ENCODE results near the gene TRA2B. TPM values are rescaled to one million over a fixed set of nuclear protein-coding genes. Genes with fewer than 3 reads are reported as not detected.
"Not testable (repeated sequence)": the region's sequence is repeated elsewhere in the genome, so short reads cannot be mapped to it uniquely, and the experiment has no call there.

TRA2B gene
- total RNA-seq, 1 donor from 2014 or later = 191 TPM

DNA sequence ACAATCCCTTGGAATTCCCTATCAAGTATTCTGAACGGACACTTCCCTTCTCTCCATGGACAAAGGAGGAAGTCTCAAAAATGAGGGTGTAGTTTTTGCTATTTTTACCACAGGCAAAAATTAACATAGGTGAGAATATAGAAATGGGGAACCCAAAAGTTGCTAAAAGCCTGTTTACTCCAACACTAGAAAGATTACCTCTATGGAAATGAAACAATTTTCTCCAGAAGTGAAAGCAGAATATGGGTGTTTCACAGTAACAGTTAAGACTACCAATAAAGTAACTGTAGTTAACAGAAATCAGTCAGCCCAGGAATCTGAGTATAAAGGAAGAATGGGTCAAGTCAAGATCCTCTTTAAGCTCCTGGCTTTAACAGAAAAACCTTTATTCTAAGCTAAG is 9.3 kb downstream of the TRA2B start:
- DNase-seq (ENCODE audit: low read depth in 2 of 2) = no peak

GRCh38 chr3:185927501-185928200 is 10.2 kb downstream of the TRA2B start:
- DNase-seq (ENCODE audit: low read depth in 2 of 2) = no peak

DNA sequence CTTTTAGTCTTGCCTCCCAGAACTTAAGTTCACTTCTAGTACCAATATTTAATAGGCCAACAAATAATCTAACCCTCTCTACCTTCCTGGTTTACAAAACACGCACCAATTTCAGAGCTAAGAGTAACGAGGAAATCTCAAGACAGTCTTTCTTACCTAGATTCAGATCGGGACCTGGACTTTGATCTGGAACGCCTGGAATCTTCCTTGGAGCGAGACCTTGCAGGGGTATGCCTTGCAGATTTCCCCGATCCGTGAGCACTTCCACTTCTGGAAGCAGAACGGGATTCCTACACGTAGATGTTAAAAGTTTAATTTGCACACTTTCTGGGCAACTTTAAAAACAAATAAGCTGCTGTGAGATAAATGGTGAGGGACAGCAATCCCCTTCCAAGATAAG is 11.4 kb downstream of the TRA2B start:
- no peak for DNase-seq (ENCODE audit: low read depth in 2 of 2)

- DNase-seq (ENCODE audit: low read depth in 2 of 2) = no peak
These were observed 12.5 kb downstream of the TRA2B start for GRCh38 chr3:185925353-185925752.

- no peak for DNase-seq (ENCODE audit: low read depth in 2 of 2)
These were observed 13.4 kb downstream of the TRA2B start for GRCh38 chr3:185924375-185924774.

DNA sequence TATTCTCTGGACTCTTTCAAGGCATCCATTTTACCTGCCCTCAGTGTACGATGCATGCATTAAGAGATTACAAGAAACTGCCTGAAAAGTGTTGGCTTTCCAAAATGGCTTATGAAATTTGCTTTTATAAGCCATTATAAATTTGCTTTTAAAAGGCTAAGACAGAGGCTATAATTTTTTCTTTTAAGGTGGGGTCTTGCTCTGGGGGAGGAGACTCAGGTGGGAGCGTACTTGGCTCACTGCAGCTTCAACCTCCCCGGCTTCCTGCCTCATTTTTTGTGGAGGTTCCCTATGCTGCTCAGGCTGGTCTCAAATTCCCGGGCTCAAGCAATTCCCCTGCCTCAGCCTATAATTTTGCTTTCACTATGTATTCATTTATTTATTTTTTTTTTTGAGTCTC is 17.6 kb downstream of the TRA2B start:
- no peak for DNase-seq (ENCODE audit: low read depth in 2 of 2)

DNA sequence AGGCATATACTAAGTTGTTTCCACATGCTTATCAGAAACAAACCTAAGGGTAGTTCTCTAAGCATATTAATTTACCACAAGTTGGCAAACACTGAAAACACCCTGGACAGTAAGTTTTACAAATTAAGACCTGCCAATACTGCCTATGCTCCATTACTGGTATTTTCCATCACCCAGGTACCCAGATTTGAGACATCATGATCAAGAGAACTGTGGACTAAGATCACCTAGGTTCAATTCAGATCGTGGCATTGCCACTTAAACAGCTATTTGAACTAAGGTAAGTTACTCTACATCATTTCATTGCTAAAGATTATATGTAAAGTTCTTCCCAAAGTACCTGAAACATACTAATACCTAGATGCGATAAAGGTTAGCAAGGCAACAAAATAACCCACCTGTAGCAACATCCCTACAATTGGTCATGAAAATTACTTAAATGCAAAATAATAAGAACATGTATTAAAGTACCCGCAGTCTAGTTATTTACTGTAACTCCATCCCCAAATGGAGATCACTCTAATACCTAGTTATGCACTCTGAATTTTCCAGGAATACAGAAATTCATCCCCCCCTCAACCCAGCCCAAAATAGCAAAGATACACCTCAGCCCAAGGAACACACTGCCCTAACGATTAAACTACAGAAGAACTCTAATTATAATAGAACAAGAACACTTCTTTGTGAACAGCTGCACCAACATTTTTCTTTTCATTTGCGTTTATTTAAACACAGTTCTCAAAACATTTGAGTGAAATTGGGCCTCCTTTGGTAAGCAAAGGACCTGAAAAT is 21.6 kb downstream of the TRA2B start:
- no peak for DNase-seq (ENCODE audit: low read depth in 2 of 2)

GRCh38 chr3:185915642-185916041 is 22.2 kb downstream of the TRA2B start:
- no peak for DNase-seq (ENCODE audit: low read depth in 2 of 2)

- no peak for DNase-seq (ENCODE audit: low read depth in 2 of 2)
These were observed 22.7 kb downstream of the TRA2B start for GRCh38 chr3:185914911-185915629.

DNA sequence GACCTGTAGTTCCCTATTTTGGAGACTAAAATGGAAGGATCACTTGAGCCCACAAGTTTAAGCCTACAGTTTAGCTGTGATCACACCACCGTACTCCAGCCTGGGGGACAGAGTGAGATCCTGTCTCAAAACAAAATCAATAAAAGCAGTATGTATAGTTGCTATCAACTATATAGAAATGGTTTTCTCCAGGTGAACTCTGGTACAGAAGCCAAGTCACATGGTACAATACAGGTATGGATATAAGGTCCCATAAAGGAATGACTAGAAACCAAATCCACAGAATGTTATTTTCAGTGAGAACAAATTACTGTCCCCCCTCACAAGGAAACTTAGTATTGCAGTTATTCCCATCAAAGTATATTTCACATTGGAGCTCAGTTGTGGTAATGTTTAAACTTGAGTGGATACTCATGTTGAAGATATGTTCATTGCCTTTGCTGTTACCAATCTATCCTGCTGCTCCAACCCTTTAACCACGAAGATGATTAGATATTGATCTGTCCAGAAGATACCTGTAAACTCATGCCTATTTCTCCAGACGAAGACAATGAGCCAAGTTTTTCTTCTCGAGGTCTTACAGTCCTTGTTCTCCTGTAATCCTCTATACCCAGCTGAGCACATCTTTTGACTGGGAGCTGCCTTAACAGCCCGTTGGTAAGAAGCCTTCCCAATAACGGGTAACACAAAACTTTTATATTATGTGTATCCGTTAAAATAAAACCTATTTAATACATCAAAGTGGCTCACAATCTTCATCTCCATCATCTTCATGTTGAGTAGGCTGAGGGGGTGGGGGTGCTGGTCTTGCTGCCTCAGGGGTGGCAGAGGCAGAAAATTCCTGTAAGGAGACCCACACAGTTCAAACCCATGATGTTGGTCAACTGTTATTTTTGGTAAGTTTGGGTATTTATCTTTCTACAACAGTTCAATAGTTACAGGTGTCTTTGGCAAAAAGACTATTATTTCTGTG is 24.6 kb downstream of the TRA2B start:
- DNase-seq (ENCODE audit: low read depth in 2 of 2) = no peak

GRCh38 chr3:185912512-185912911 is 25.3 kb downstream of the TRA2B start:
- DNase-seq (ENCODE audit: low read depth in 2 of 2) = no peak

DNA sequence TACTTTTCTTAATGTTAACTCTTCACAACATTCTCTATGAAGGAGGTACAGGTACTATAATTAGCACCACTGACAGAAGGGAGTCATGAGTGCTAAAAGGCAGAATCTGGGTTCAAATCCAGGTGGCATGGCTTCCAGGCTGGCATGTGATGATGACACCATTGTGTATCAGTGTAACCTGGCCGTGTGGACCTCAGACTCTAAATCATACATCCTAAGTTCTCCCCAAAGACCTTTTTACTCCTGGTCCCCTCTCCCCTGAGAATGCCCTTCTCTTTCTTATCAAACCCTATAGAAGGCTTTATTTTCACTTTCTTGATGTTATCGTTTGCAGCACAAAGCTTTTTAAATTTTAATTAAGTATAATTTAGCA is 26.8 kb downstream of the TRA2B start:
- DNase-seq (ENCODE audit: low read depth in 2 of 2) = not testable (repeated sequence)

GRCh38 chr3:185910322-185911075 is 27.3 kb downstream of the TRA2B start:
- not testable (repeated sequence) for DNase-seq (ENCODE audit: low read depth in 2 of 2)

DNA sequence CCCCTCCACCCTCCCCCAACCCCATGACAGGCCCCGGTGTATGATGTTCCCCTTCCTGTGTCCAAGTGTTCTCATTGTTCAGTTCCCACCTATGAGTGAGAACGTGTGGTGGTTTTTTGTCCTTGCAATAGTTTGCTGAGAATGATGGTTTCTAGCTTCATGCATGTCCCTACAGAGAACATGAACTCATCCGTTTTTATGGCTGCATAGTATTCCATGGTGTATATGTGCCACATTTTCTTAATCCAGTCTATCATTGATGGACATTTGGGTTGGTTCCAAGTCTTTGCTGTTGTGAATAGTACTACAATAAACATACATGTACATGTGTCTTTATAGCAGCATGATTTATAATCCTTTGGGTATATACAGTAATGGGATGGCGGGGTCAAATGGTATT is 27.9 kb downstream of the TRA2B start:
- DNase-seq (ENCODE audit: low read depth in 2 of 2) = not testable (repeated sequence)

DNA sequence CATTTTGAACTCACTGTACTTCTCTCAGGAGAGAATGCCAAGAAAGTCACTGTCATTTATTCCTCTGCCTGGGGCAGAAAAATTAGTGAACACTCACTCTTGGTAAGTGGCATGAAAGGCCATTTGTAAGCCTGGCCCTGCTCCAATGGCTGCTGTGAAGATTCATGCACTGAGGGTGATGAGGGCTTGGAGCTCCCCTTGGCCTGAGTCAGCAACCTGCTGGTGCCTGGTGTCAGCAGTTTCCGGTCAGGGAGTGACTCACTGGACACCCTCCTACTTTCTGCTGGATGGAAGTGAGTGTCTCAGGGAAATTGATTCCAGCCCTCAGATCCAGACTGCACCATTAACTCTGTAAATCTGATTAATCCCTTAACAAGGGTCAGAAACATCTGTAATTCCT is 37.6 kb downstream of the TRA2B start:
- peak; percentile 14 to 91 for DNase-seq (ENCODE audit: low read depth in 2 of 2)

GRCh38 chr3:185896636-185897035 is 41.2 kb downstream of the TRA2B start:
- no peak for DNase-seq (ENCODE audit: low read depth in 2 of 2)

- DNase-seq (ENCODE audit: low read depth in 2 of 2) = no peak
These were observed 50.7 kb downstream of the TRA2B start for GRCh38 chr3:185887066-185887465.

- no peak for DNase-seq (ENCODE audit: low read depth in 2 of 2)
These were observed 53.2 kb downstream of the TRA2B start for GRCh38 chr3:185884641-185885040.

DNA sequence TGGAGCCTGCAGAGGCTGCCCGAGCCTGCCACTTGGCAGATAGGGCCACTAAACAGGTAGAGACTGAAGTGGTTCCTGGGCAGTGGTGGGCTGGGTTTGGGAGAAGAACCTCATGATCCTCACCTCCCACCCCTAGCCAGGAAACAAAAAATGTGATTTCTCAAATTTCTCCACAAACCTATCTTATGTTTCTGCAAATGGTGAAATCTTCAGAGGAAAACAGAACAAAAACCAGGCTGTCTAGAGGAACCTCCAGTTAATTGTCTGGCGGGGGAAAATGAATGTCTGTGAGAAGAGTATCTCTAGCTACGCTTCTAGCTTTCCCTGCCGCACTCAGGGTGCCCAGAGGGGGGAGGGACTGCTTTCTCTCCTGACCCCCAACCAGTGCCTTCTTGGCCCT is 55.9 kb downstream of the TRA2B start:
- no peak for DNase-seq (ENCODE audit: low read depth in 2 of 2)

DNA sequence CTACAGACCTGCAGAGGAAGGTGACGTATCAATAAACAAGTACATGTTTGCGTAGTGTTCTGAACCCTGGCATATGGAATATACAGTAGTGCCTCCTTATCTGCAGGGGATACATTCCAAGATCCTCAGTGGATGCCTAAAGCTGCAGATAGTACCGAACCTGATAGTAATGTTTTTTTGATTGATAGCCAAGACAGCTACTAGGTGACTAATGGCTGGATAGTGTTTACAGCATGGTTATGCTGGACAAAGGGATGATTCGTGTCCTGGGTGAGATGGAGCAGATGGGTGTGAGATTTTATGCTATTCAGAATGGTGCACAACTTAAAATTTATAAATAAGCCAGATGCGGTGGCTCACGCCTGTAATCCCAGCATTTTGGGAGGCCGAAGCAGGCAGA is 57.2 kb downstream of the TRA2B start:
- DNase-seq (ENCODE audit: low read depth in 2 of 2) = no peak

DNA sequence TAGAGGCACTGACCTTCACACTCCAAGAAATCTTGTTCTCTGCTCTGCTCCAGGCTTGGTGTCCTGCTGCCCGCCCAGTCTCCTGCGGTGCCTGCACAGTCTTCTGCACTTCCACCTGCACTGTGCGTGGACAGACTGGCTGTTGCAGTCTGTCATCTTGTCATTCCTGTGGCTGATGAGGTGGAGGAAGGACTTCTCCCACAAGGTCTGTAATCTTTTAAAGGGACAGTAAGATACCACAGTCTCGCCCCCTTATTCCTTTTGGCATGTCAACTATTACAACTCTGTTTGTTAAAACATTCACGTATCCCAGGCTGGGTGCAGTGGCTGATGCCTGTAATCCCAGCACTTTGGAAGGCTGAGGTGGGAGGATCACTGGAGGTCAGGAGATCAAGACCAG is 58.9 kb downstream of the TRA2B start:
- DNase-seq (ENCODE audit: low read depth in 2 of 2) = no peak
